ENCODE measurements around the gene CST8.

The CST8 gene

GRCh38 chr20:23476015-23476754, 14.7 kb upstream of the CST8 start:
- DNase-seq = no peak

- DNase-seq = no peak
These were observed 13.7 kb upstream of the CST8 start for GRCh38 chr20:23477223-23477622.

- DNase-seq = no peak
These were observed 11.9 kb upstream of the CST8 start for GRCh38 chr20:23479043-23479442.

GRCh38 chr20:23482138-23482537, 8.8 kb upstream of the CST8 start:
- no peak for DNase-seq

- DNase-seq = no peak
These were observed 6.8 kb upstream of the CST8 start for GRCh38 chr20:23484081-23484480.

GRCh38 chr20:23488470-23488869, 2.4 kb upstream of the CST8 start:
- DNase-seq = no peak

- DNase-seq = no peak
These were observed 1.9 kb upstream of the CST8 start for GRCh38 chr20:23488996-23489395.

GRCh38 chr20:23492292-23492691, 1.4 kb downstream of the CST8 start:
- no peak for DNase-seq

- DNase-seq = no peak
These were observed 2.4 kb downstream of the CST8 start for GRCh38 chr20:23493172-23493772.

GRCh38 chr20:23497536-23497935, 6.6 kb downstream of the CST8 start:
- DNase-seq = no peak

- no peak for DNase-seq
These were observed 11.0 kb downstream of the CST8 start for GRCh38 chr20:23501926-23502325.

GRCh38 chr20:23503649-23504048, 12.7 kb downstream of the CST8 start:
- DNase-seq = no peak

GRCh38 chr20:23507346-23507745, 16.4 kb downstream of the CST8 start:
- DNase-seq = no peak

- no peak for DNase-seq
These were observed 17.7 kb downstream of the CST8 start for GRCh38 chr20:23508449-23509229.

GRCh38 chr20:23509247-23509913, 18.5 kb downstream of the CST8 start:
- DNase-seq = no peak

GRCh38 chr20:23510000-23510590, 19.2 kb downstream of the CST8 start:
- DNase-seq = no peak

GRCh38 chr20:23513164-23513563, 22.2 kb downstream of the CST8 start:
- DNase-seq = no peak

GRCh38 chr20:23514848-23515247, 23.9 kb downstream of the CST8 start:
- no peak for DNase-seq

- DNase-seq = no peak
These were observed 24.5 kb downstream of the CST8 start for GRCh38 chr20:23515250-23515939.

- no peak for DNase-seq
These were observed 26.8 kb downstream of the CST8 start for GRCh38 chr20:23517719-23518118.

- DNase-seq = no peak
These were observed 28.6 kb downstream of the CST8 start for GRCh38 chr20:23519556-23519955.

- no peak for DNase-seq
These were observed 29.3 kb downstream of the CST8 start for GRCh38 chr20:23520185-23520584.
